ENCODE data around the gene ADAMTS5.

GRCh38 chr21:26939601-26940111 lies 27.2 kb downstream of the ADAMTS5 start:
- TF ChIP-seq GATA3 (IDR thresholded peaks at IDR 0.05; ENCODE audit: borderline replicate concordance): no peak
- TF ChIP-seq BCL3 (IDR thresholded peaks at IDR 0.05): no peak
